OCI-LY7 (cell line): Measurements from ENCODE around the gene TGIF2.

Source experiments
- EZH2phosphoT487 ChIP-seq: fragments of 200-600 bp; sonication (generic); IDR thresholded peaks from 2 replicates; pipeline ENCODE4 v1.6.1; 2018; ENCODE audit warnings: low read depth, borderline replicate concordance, mild to moderate bottlenecking, mixed run types, antibody characterized with exemption, low read length, moderate library complexity, mixed read lengths
- TF ChIP-seq, protein P1 (sequence below): fragments of 200-600 bp; sonication (generic); conservative IDR thresholded peaks from 2 replicates; pipeline ENCODE4 v1.5.1; 2014; ENCODE audit warnings: mild to moderate bottlenecking, antibody characterized with exemption, low read length, moderate library complexity, mixed read lengths

- TF ChIP-seq, protein P1, sequence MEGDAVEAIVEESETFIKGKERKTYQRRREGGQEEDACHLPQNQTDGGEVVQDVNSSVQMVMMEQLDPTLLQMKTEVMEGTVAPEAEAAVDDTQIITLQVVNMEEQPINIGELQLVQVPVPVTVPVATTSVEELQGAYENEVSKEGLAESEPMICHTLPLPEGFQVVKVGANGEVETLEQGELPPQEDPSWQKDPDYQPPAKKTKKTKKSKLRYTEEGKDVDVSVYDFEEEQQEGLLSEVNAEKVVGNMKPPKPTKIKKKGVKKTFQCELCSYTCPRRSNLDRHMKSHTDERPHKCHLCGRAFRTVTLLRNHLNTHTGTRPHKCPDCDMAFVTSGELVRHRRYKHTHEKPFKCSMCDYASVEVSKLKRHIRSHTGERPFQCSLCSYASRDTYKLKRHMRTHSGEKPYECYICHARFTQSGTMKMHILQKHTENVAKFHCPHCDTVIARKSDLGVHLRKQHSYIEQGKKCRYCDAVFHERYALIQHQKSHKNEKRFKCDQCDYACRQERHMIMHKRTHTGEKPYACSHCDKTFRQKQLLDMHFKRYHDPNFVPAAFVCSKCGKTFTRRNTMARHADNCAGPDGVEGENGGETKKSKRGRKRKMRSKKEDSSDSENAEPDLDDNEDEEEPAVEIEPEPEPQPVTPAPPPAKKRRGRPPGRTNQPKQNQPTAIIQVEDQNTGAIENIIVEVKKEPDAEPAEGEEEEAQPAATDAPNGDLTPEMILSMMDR = peak; percentile 70
- TF ChIP-seq EZH2phosphoT487 = no peak
Observed at GRCh38 chr20:36591854-36592641, 18.7 kb downstream of the TGIF2 start.
